GM18867 (cell line): ENCODE measurements around the gene AADAC.
"Not testable (repeated sequence)": the region's sequence is repeated elsewhere in the genome, so short reads cannot be mapped to it uniquely, and the experiment has no call there.

ENCODE experiments used
- ATAC-seq: cut with Tn5 transposase; IDR thresholded peaks from one replicate; pipeline ENCODE4 v1.9.1; 2021; ENCODE audit warnings: mild to moderate bottlenecking, moderate library complexity; ENCODE audit not compliant: unreplicated experiment

AADAC gene

GRCh38 chr3:151852074-151852811 lies 38.3 kb downstream of the AADAC start:
- ATAC-seq, result no peak

GRCh38 chr3:151856118-151856517 lies 42.2 kb downstream of the AADAC start:
- no peak for ATAC-seq

- no peak for ATAC-seq
Measured at GRCh38 chr3:151856641-151857040, 42.7 kb downstream of the AADAC start.

- ATAC-seq, result no peak
Measured at GRCh38 chr3:151859233-151859673, 45.3 kb downstream of the AADAC start.

GRCh38 chr3:151859905-151860304 lies 46.0 kb downstream of the AADAC start:
- no peak for ATAC-seq

- ATAC-seq, result no peak
Measured at GRCh38 chr3:151863611-151864010, 49.7 kb downstream of the AADAC start.

GRCh38 chr3:151864423-151865101 lies 50.6 kb downstream of the AADAC start:
- no peak for ATAC-seq

GRCh38 chr3:151866711-151867410 lies 52.9 kb downstream of the AADAC start:
- no peak for ATAC-seq

- ATAC-seq, result no peak
Measured at GRCh38 chr3:151867666-151868065, 53.8 kb downstream of the AADAC start.

- ATAC-seq, result no peak
Measured at GRCh38 chr3:151869181-151869580, 55.3 kb downstream of the AADAC start.

GRCh38 chr3:151871639-151872468 lies 57.9 kb downstream of the AADAC start:
- ATAC-seq, result peak; percentile 78

GRCh38 chr3:151873398-151873797 lies 59.5 kb downstream of the AADAC start, which contains the start of gene SUCNR1:
SUCNR1 (plus strand) TSS chr3:151873643; CDS start chr3:151879893, 6,250 bp downstream.
- no peak for ATAC-seq

- not testable (repeated sequence) for ATAC-seq
Measured at GRCh38 chr3:151874079-151874478, 60.2 kb downstream of the AADAC start.

- peak; percentile 53 for ATAC-seq
Measured at GRCh38 chr3:151875759-151876158, 61.8 kb downstream of the AADAC start.

GRCh38 chr3:151877269-151877668 lies 63.4 kb downstream of the AADAC start:
- no peak for ATAC-seq
